Embryonic facial prominence (tissue), 1 donor: ENCODE measurements around the gene LPIN1.
"Not testable (repeated sequence)": the region's sequence is repeated elsewhere in the genome, so short reads cannot be mapped to it uniquely, and the experiment has no call there.

ENCODE experiments used
- DNase-seq: peaks from one replicate; pipeline ENCODE4 v3.0.0-alpha.2; 2016; ENCODE audit errors: extremely low spot score

Gene LPIN1

DNA sequence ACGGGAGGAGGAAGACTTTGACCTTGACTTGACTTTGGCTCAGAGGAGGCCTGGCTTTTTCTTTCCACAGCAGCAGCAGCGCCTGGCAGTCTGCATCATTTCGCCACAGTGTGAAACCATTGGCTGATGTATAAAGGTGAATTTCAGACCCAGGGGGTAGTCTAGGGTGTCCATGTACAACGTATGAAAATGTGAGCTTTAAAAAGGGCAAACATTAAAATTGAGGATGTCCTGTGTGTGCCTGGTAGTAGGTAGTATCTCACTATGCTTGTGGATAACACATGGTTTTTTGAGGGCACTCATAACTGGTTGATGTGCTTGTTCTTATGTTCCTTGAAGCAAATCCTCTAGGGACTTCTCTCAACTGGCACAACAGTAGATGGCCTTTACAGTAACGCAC is 86.1 kb downstream of the LPIN1 start:
- DNase-seq, result no peak

DNA sequence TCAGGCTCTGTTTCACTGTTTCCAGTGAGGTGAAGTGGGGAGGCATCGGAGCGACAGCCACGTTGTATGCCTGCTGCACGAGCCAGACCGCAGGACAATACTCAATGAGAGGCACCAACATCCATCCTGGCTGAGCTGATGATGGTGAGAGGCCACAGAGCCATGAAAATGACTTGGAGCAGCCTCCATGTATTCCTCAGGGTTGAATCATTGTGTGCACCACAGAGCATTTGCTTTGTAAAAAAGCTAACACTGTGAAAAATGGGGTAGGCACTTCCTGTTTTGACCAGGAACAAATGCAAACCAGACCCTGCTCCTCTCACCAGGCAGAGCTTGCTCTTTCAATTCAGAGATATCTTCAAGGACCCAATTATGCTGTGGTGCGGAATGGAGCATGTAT is 87.2 kb downstream of the LPIN1 start:
- DNase-seq, result no peak

DNA sequence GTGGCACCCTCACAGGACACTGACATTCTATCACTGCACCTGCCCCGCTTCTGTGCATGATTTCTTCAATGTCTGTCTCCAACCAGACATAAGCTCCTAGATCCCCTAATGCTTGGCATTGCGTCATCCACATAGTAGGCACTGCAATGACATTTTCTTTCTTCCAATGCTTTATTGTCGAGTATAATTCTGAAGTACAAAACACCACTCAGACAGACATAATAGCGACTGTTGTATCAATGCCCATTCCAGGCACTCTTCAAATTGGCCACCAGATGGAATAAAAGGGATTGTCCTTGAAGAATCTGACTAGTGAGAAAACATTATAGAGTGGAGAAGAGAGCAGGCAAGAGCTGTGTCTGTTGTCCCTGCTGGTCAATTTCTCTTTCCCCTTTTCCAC is 89.0 kb downstream of the LPIN1 start:
- DNase-seq, result no peak

DNA sequence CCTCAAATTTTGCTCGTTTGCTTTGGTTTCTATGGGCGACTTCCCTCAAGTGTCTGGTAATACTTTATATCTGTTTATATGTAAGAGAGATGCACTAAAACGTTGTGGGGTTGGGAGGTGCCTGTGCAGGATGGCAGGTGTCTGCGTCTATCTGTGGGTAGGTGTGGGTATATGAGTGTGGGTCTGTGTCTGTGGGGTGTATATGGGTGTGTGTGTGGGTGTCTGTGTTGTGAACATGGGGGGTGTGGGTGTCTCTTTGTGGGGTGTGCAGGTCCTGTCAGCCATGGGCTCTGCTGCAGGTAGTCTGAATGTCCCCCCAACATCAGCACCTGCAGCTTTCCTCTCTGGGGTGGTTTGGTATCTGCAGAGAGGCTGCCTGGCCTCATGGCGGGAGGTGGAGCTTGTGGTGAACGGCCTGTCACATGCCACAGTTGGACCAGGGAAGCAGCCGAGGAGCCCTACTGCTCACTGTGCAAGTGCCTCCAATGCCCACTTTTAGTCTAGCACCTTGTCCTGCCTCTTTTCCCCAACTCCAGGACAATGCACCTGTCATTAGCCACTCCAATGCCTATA is 90.3 kb downstream of the LPIN1 start:
- DNase-seq, result no peak

DNA sequence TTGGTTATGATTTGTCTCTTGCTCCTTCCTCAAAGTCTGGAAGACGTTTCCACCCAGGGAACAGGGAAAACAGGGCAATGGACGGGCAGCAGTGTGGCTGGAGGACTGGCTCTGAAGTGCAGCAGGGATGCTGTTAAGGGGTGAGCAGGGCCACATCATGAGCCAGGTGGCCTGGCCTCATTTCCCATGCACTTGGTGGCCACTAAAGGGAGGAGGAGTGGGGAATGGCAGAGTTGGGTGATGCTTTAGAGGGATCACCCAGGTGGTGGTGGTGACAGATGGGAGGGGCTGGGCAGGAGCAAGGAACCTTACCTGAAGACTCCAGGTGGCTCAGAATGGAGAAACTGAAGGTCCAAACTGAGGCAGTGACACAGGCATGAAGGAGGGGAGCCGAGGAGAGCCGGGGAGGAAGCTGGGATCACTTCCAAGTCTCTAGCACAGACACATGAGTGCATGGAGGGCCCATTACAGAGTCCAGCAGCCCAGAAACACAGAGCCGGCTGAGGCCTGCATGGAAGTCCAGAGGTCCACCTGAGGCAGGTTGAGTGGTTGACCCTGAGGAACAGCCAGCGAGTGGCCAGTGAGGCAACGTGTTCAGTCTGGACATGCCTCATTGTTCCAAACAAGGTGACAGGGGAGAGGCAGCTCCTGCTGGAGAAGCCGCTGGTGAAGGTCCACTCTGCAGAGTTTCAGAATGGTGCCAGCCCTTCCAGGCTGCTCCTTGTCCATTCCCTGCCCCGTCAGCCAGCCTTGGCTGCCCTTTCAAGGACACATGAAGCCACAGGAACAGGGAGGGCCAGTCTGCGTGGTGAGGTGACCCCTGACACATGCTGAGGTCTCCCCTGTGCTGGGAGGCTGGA is 91.7 kb downstream of the LPIN1 start:
- no peak for DNase-seq

DNA sequence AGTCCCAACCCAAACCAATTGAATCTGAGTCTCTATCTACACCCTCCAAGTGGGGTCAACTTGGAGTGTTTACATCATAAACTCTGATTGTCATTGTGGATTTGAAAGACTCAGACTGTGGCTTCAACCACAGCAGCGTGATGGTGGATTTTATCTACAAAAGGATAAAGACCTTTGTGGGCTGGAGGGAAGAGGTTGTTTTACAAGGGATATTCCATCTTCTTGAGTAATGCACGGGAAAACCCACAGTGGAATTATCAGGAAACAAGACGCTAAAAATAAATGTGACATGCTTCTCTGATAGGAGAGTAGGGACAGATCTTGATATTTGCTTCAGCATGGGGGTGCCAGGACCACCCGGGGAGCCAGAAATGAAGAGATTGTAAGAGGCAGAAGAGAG is 93.5 kb downstream of the LPIN1 start:
- DNase-seq, result no peak

DNA sequence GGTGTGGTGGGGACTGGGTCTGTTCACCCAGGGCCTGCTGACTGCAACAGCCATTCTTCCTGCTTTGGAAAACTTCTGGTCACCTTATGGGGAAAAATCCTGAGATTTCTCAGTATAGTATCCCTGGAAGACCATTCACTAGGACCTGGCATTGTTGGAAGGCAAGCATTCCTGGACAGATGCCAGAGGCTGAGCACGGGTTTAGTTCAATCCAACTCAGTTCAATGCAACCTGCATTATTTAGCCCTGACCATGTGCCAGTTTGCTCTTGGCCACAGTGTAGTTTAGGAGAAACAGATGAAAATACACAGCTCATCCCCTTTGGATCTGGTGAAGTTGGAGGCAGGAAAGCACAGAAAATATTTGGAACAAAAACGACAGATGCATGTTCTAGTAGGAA is 95.9 kb downstream of the LPIN1 start:
- DNase-seq, result no peak

DNA sequence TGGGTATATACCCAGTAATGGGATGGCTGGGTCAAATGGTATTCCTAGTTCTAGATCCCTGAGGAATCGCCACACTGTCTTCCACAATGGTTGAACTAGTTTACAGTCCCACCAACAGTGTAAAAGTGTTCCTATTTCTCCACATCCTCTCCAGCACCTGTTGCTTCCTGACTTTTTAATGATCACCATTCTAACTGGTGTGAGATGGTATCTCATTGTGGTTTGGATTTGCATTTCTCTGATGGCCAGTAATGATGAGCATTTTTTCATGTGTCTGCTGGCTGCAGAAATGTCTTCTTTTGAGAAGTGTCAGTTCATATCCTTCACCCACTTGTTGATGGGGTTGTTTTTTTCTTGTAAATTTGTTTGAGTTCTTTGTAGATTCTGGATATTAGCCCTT is 98.4 kb downstream of the LPIN1 start:
- not testable (repeated sequence) for DNase-seq

DNA sequence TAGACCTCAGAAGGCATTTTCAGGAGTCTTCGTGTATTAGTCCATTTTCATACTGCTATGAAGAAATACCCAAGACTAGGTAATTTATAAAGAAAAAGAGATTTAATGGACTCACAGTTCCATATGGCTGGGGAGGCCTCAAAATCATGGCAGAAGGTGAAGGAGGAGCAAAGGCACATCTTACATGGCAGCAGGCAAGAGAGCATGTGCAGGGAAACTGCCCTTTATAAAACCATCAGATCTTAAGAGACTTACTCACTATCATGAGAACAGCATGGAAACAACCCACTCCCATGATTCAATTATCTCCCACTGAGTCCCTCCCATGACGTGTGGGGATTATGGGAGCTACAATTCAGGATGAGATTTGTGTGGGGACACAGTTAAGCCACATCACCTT is 101.5 kb downstream of the LPIN1 start:
- not testable (repeated sequence) for DNase-seq

DNA sequence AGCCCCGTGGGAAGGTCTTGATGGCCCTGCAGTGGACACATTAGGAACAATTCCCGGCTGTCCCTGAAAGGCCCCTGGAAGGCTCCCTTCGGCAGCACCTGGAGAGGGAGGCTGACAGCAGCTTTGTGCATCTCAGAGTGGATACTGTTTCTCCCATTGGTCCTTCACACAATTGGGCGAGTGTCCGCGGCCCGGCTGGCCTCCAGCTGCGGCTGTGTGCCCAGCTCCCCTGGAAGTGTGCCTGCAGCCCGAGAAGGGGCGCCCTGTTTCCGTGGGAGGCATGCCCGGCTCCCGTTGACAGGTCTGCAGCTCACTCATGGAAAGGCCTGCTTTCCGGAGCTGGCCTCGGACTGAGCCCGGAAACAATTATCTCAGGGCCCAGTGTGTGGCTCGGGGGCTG is 103.7 kb downstream of the LPIN1 start:
- no peak for DNase-seq

DNA sequence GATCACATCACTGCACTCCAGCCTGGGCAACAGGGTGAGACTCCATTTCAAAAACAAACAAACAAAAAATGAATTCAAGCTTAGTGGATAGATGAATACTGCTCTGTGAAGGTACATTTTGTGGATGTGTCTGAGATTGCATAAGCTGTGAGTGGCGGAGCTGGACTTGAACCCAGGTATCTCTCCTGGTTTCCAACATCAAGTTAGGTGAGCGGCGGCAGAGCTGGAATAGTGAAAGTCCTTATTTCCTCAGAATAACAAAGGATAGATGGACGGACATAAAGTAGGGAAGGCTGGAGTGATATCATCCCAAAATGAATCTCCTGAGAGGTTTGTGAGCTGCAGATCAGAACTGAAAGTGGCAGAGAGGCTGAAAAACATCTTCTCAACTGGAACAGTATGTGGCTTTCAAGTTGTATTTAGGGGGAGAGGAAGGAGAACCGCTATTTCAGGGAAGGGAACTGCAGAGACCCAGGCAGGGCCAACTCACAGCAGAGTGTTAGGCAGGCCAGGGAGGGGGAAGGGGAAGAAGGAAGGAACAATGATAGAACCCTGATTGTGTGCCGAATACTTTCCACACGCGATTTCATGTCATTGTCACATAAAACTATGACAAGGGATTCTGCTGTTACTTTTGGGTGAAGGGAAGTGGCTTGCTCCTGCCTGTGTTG is 106.2 kb downstream of the LPIN1 start:
- no peak for DNase-seq

DNA sequence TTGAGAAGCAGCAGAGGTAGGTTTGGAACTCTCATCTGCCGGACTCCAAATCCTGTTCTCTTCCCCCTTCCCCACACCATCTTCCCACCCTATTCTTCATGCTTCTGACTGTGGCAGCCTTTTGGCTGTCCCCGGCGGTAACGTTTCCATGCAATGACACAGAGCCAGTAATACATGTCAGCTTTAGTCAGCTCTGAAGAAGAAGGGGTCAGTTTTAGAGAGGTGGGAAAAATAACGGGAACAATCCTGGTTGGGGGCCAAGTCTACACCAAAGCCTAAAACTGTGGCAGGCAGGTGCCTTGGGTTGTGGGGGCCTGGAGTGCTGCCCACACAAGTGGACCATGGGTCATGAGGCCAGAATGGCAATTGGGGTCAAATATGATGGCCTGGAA is 106.8 kb downstream of the LPIN1 start:
- no peak for DNase-seq

DNA sequence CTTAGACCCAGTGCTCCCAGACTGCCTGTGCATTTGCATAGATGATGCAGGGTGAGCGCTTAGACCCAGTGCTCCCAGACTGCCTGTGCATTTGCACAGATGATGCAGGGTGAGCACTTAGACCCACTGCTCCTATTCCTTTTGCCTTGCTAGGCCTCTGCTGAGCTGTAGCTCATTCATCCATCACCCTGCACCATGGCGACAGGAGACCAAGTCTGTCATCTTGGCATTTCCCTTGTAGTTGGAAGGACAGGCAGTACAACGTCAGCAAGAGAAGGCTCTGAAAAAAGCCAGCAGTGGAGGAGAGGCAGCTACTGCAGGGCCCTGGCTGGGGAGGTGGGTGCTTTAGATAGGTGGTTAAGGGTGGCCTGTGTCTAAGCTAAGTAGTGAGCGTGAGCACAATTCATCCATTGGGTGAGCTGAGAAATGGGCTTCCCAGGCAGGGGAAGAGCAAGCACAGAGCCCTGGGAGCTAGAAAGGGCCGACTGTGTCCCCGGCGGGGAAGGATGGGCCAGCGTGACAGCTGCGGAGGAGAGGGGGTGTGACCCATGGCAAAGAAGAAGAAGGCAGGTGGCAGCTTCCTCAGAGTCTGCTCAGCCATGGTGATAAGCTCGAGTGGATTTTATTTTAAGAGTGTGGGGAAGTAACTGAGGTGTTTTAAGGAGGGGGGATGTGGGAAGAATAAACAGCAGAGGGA is 108.8 kb downstream of the LPIN1 start:
- DNase-seq, result no peak

DNA sequence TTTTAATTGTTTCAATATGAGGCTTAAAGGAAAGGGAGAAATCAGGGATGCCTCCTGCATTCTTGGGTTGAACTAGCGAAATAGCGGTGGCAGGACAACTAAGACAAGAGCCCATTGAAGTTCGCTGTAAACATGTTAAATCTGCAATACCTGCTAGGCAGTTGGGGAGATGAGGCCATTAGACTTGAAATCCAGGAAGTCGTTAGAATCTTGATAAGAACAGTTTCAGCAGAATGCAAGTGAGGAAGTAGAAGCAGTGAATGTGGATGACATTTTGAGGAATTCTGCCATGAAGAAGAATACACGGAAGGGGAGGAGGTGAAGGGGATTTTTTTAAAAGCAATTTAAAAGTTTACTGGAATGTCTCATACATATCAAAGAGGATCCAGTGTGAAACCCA is 109.7 kb downstream of the LPIN1 start:
- DNase-seq, result no peak

DNA sequence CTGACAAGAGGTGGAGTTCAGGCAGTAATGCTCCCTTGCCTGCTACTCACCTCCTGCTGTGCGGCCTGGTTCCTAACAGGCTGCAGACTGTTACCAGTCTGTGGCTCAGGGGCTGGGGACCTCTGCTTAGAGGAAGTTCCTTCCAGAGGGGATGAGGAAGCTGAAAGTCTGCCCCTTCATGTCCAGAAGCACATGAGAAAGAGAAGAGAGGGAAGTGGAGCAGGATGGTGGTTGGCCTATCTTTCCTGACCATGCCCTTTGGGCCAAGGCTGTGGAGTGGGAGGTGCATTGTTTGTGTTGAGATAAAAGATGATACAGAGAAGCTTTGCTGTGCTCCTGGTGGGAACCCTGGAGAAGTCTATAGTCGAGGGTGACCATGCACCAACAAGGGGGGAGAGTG is 112.5 kb downstream of the LPIN1 start:
- no peak for DNase-seq

DNA sequence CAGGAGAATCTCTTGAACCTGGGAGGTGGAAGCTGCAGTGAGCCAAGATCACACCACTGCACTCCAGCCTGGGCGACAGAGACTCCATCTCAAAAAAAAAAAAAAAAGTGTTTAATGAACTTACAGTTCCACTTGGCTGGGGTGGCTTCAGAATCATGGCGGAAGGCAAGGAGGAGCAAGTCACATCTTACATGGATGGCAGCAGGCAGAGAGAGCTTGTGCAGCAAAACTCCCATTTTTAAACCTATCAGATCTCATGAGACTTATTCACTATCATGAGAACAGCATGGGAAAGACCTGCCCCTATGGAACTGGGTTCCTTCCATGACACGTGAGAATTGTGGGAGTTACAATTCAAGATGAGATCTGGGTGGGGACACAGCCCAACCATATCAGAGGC is 113.5 kb downstream of the LPIN1 start:
- not testable (repeated sequence) for DNase-seq

DNA sequence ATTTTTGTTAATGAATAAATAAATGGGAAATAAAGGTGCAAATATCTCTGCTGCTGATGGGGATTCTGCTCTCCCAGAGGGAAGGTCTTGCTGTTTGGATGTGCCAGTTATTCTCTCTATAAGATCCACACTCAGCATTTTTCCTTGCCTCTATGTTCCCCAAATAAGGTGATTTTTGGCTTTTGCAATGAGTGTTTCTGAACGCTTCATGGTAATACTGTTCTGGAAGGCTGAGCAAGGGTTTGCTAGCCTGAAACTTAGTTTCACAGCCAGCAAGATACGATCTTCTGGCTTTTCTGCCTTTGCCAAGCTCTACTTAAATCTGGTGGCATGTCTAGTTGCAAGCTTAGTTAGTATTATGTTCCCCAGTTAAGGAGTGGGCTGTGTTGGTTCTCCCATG is 114.6 kb downstream of the LPIN1 start:
- DNase-seq, result no peak

DNA sequence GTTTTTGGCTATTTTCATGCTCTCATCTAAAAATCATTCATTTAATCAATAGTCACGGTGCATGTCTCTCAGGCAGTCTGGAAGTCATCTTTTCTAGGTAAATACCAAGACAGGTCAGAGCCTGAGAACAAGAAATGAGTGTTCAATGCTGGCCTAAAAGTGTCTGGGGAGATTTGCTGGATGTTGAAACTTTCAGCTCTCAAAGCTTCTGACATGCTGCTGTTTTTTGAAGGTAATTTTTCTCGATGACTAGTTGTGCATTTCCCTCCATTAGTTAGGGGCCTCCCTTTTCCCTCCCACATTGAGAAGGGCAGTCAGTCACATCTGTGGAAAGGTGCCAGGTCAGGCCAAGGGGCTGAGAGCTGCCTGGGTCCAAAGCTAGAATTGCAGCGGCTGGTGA is 115.6 kb downstream of the LPIN1 start:
- DNase-seq, result no peak

DNA sequence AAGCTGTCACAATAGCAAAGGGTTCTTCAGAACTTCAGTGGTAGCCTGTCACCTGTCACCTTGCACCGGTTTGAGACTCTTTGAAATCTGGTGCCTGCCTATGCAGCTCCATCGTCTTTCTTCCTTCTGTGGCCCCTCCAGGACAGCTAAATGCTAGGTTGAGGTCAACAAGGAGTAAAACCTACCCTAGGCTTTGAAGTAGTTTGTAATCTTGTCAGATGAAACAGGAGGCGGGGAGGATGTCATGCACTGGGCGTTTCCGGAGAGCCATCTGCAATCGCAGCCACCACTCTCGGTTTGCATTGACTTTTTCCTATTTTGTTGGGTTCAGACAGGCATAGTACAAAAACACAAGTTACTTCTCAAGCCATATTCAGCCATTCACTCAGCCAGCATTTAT is 116.7 kb downstream of the LPIN1 start:
- no peak for DNase-seq

DNA sequence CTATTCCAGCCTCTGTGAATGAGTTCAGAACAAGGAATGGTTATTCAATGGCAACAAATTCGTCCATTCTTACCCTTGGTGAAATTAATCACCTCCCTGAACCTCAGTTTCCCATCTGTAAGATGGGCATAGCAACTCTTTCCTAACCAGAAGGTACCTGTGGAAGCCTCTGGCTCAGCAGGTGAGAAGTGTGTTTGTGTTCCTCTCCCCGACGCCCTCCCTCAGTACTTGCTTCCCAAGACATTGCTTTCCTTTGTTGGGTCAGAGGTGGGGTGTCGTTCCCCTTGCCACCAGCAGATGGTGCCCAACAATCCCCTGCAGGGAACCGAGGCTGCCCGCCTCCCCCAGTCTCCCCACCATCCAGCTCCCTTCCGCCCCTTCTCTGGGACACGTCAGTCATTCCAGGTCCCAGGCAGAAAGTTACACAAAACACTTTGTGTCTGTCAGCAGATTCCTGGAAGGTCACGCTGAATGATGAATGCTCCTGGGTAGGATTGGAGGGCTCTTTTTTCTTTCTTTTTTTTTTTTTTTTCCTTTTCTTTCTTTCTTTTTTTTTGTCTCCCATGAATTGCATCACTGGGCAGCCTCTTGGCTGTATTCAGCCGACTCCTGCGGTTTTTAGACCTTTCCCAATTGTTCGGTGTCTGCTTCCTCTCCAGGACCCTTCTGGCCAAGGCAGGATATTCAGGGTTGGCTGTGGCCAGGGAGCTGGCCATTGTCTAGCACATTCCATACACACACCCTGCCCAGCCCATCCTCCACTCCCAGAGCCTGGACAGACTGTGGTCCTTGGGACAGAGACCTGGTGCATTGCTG is 117.3 kb downstream of the LPIN1 start:
- DNase-seq, result peak; percentile 64

DNA sequence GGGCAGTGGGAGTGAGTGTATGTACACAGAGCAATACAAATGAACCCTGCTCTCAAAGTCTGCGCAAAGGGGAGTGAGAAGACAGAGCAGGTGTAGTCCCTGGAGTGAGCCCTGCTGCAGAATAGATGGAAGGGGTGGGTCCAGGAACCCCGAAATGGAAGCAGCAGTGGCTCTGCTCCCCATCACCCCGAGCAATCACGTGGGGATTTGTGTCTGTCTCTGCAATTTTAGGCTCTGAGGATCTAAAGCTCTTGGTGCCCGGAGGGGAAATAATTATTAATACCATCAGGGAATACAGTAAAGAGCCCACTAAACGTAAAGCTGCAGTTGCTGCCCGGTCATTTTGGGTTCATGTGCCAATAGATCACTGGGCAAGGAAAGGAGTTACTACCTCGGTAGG is 118.3 kb downstream of the LPIN1 start:
- no peak for DNase-seq

DNA sequence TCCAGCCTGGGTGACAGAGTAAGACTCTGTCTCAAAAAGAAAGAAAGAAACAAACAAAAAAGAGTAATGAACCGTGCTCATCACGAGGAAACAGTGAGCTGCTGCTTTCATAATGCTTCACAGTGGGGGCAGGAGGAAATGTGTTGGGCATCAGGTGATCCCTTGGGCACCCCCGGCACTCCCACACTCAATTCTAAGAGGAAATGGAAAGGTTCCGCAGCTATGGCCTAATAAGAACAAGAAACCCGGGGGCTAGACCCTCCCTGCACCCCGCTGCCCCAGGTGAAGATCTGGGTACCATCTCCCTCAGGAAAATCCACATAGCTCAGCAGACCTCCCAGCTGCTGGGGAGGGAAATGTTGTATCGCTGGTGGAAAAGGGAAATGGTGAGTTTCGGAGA is 118.9 kb downstream of the LPIN1 start:
- DNase-seq, result no peak
